ENCODE measurements around the gene LENG8.

DNA sequence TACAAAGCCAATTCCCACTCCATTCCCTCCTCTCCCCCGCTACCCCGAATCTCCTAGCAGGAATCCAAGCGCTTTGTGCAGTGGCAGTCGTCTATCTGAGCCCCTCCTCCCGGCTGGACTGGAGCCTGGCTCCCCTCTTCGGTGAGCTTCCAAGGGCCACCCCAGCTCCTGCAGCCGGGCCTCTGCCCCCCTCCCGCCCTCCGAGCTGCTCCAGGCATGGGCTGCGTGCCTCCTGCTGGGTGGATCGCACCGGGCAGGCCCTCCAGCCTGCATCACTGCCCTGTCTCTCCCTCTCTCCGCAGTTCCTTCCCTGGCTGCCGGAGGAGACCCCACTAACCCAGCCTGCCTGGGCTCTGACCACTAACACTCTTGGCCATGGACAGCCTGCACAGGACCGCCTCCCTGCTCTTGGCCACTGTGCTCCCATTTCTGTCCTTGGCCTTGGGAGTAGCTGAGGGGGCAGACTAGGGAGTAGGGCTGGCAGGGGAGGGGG lies 12.9 kb upstream of the LENG8 start:
- TF ChIP-seq, protein P1, sequence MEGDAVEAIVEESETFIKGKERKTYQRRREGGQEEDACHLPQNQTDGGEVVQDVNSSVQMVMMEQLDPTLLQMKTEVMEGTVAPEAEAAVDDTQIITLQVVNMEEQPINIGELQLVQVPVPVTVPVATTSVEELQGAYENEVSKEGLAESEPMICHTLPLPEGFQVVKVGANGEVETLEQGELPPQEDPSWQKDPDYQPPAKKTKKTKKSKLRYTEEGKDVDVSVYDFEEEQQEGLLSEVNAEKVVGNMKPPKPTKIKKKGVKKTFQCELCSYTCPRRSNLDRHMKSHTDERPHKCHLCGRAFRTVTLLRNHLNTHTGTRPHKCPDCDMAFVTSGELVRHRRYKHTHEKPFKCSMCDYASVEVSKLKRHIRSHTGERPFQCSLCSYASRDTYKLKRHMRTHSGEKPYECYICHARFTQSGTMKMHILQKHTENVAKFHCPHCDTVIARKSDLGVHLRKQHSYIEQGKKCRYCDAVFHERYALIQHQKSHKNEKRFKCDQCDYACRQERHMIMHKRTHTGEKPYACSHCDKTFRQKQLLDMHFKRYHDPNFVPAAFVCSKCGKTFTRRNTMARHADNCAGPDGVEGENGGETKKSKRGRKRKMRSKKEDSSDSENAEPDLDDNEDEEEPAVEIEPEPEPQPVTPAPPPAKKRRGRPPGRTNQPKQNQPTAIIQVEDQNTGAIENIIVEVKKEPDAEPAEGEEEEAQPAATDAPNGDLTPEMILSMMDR (IDR thresholded peaks at IDR 0.05) = peak in 1 of 12 donors; percentile 8
- no peak for TF ChIP-seq POLR2A (IDR thresholded peaks at IDR 0.05)
